Neuron (in vitro differentiated cells): ENCODE data around the gene NFATC1.

ENCODE experiments used
- H2AFZ ChIP-seq: one replicate; pipeline ENCODE4 v1.6.1; 2013; ENCODE audit warnings: low read depth, mild to moderate bottlenecking, inconsistent platforms, low read length, moderate library complexity
- H3K27me3 ChIP-seq: one replicate; pipeline ENCODE4 v1.6.1; 2013; ENCODE audit warnings: low read length; ENCODE audit not compliant: insufficient read depth
- H3K36me3 ChIP-seq: one replicate; pipeline ENCODE4 v1.6.1; 2013; ENCODE audit warnings: low read length; ENCODE audit not compliant: insufficient read depth
- H3K4me1 ChIP-seq: one replicate; pipeline ENCODE4 v1.6.1; 2013; ENCODE audit warnings: low read length; ENCODE audit not compliant: insufficient read depth
- H3K4me3 ChIP-seq: 2 replicates; pipeline ENCODE4 v1.5.1; 2013; ENCODE audit warnings: mild to moderate bottlenecking, low read length, moderate library complexity
- H3K9me3 ChIP-seq: one replicate; pipeline ENCODE4 v1.6.1; 2013; ENCODE audit warnings: low read length

Gene NFATC1

DNA sequence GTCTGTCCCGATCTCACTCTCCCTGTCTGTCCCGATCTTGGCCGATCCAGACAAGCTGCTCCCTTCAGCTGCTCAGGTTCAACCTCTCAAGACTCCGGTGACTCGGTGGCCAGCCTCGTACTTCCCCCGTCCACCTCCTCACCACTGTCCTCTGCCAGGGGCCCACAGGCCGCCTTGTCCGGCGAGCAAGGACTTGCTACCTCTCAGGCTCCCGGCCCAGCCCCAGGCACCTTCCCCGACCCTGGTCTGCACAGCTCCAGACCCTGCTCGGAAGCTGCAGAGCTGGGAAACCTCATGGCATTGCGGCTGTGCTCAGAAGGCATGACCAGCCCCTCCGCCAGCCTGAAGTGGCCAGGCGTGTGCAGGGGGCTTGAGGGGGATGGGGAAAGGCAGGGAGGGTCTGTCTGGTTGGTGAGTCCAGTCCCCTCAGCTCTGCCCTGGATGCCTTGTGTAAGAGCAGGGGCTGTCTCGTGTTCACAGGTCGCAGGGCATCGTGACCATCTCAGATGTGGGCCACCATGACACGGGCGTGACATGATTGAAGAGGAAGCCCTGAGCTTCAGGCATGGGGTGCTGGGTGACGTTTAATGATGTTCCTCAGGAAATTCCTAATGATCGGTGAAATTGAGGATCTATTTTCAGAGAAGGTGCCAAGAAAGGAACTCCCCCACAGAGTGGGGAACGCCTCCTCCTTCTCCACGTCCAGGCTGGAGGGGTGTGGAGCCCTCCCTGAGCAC, 162.6 kb downstream of the NFATC1 start:
- Histone ChIP-seq H3K27me3 (no peaks in the 10 kb centered on the region), H3K4me3 (no peak overlapping the region), H3K4me1 (no peaks in the 10 kb centered on the region), H3K9me3 (no peaks in the 10 kb centered on the region), H3K36me3 (no peaks in the 10 kb centered on the region), H2AFZ (no peak overlapping the region)

DNA sequence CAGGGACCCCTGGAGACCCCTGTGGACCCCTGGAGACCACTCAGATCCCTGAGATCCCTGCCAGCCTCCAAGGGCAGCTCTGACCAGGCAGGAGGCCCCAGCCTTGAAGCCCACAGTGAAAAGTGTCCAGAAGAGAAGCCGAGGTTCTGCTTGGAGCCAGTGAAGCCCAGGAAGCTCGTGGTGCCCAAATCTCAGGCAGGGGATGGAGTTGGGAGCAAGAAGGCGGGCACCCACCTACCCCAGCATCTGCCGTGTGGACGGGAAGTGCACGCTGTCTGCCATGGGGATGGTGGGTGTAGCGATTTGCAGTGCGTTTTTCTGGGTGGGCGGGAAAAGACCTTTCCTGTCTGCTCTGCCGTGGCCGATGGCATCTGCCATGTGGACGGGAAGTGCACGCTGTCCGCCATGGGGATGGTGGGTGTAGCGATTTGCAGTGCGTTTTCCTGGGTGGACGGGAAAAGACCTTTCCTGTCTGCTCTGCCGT, 163.2 kb downstream of the NFATC1 start:
- no peaks in the 10 kb centered on the region for H3K27me3 ChIP-seq
- no peak overlapping the region for H3K4me3 ChIP-seq
- no peak overlapping the region for H2AFZ ChIP-seq
- H3K36me3 ChIP-seq: no peaks in the 10 kb centered on the region
- no peaks in the 10 kb centered on the region for H3K4me1 ChIP-seq
- H3K9me3 ChIP-seq: no peaks in the 10 kb centered on the region

DNA sequence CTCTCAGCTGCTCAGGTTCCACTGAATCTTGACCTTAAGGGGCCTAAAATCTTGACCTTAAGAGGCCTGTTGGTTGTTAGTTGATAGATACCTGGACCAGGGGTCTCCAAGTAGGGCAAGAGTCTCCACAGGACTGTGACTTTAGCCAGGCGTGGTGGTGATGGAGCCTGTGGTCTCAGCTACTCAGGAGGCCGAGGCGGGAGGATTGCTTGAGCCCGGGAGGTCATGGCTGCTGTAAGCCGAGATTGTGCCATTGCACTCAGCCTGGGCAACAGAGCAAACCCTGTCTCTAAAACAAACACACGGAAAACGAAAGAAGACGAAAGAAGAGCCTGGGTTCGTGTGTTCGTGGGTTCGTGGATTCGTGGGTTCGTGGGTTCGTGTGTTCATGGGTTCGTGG, 163.7 kb downstream of the NFATC1 start:
- no peaks in the 10 kb centered on the region for H3K36me3 ChIP-seq
- H3K27me3 ChIP-seq: no peaks in the 10 kb centered on the region
- no peak overlapping the region for H2AFZ ChIP-seq
- H3K4me1 ChIP-seq: no peaks in the 10 kb centered on the region
- H3K9me3 ChIP-seq: no peaks in the 10 kb centered on the region
- no peak overlapping the region for H3K4me3 ChIP-seq

DNA sequence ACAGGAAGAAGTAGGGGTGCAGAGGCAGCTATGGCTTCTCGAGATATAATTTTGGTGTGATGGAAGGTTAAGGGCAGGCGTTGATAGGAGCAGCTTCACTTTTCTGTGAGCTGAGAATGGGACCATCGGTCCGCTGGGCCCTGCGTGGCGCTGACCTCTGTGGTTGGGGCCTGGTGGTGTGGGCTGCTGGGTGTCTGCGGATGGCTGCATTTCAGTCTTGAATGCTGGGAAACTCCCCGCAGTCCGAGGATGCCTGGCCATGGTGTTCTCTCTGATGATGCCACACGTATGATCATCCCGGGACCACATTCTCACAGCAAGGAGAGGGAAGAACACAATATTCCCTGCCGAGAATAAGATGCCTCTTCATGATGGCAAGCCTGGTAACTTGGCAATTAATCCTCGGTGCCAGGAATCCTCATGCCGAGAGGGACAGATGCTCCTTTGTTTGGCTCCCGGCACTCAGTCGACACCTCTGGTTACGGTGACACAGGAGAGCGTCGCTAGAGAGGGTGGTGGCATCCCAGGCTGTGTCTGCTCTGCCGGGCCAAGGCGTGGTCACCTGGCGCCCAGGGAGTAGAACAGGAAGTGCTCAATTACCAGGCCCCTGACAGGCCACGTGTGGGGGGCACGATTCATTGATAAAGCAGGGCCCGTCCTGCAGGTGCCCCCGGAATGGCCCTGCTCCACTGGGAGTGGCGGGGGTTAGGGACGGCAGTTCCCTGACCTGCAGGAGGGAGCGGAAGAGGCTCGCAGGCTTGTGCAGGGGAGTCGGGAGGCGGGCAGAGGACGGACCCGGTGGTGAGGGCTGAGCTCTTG, 164.5 kb downstream of the NFATC1 start:
- no peaks in the 10 kb centered on the region for H3K4me1 ChIP-seq
- no peak overlapping the region for H2AFZ ChIP-seq
- no peaks in the 10 kb centered on the region for H3K36me3 ChIP-seq
- H3K9me3 ChIP-seq: no peaks in the 10 kb centered on the region
- no peak overlapping the region for H3K4me3 ChIP-seq
- H3K27me3 ChIP-seq: no peaks in the 10 kb centered on the region

DNA sequence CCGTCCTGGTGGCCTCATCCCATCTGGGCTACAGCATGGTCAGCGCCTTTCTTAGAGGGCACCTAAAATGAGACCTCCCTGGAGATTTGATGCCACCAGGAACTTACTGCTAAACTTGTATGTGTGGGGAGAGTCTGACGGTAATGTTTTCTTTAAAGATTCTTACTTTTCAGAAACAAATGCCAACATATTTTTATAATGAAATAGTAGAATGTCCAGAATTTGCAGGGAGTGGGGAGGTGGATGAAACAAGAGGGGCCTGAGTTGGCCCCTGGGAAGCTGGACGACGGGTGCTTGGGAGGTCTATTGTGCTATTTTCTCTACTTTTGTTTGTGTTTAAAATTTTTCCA, 165.1 kb downstream of the NFATC1 start:
- Histone ChIP-seq H2AFZ (no peak overlapping the region), H3K27me3 (no peaks in the 10 kb centered on the region), H3K4me3 (no peak overlapping the region), H3K36me3 (no peaks in the 10 kb centered on the region), H3K4me1 (no peaks in the 10 kb centered on the region), H3K9me3 (no peaks in the 10 kb centered on the region)

DNA sequence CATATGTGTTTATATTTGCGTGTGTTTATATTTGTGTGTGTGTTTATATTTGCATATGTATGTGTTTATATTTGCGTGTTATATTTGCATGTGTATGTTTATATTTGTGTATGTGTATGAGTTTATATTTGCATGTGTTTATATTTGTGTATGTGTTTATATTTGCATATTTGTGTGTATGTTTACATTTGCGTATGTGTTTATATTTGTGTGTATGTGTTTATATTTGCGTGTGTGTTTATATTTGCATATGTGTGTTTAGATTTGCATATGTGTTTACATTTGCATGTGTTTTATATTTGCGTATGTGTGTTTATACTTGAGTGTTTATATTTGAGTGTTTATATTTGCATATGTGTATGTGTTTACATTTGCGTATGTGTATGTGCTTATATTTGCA, 168.2 kb downstream of the NFATC1 start:
- H3K9me3 ChIP-seq: no peaks in the 10 kb centered on the region
- peaks cover 8% of the 10 kb centered on the region for H3K4me1 ChIP-seq
- no peaks in the 10 kb centered on the region for H3K27me3 ChIP-seq
- no peaks in the 10 kb centered on the region for H3K36me3 ChIP-seq
- no peak overlapping the region for H3K4me3 ChIP-seq
- H2AFZ ChIP-seq: no peak overlapping the region

DNA sequence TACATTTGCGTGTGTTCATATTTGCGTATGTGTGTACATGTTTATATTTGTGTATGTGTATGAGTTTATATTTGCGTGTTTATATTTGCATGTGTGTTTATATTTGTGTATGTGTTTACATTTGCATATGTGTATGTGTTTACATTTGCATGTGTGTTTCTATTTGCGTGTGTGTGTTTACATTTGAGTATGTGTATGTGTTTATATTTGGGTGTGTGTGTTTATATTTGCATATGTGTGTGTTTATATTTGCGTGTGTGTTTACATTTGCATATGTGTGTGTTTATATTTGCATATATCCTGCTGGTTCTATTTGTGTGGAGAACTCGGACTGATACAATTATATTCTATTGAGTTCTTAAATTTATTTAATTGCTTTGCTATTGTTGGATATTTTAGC, 168.7 kb downstream of the NFATC1 start:
- H2AFZ ChIP-seq: no peak overlapping the region
- no peaks in the 10 kb centered on the region for H3K9me3 ChIP-seq
- no peaks in the 10 kb centered on the region for H3K27me3 ChIP-seq
- no peaks in the 10 kb centered on the region for H3K36me3 ChIP-seq
- peaks cover 8% of the 10 kb centered on the region for H3K4me1 ChIP-seq
- no peak overlapping the region for H3K4me3 ChIP-seq

DNA sequence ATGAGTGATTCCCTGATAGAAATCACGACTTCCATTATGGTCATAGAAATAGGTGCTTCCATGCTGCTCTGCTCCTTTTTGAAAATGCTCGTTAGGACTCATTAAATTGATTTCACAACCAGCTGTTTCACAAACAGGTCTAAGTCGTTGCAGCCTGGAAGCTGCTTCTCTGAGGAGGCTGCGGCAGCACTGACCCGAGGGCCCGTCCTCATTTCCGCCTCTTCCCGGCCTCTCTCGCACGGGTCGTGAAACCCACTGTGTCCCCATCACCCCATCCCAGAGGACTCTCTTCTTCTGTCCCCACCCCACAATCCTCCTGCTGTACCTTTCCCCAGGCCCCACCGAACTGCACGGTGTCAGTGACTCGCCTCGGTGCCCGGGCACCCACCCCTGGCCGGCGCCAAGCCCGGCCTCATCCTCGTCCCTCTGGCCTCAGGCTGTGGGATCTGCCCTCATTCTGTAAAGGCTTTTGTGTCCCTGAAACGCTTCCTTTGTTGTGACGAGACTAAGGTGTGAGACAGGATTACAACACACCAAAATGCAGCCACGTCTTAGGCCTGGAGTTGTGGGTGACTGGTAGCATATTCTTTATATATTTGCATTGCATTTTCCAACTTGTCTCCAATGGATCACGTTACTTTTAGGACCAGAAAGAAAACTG, 171.2 kb downstream of the NFATC1 start:
- H3K4me1 ChIP-seq: peaks cover 8% of the 10 kb centered on the region
- no peak overlapping the region for H2AFZ ChIP-seq
- H3K9me3 ChIP-seq: peaks cover under 1% of the 10 kb centered on the region
- H3K27me3 ChIP-seq: peaks cover 5% of the 10 kb centered on the region
- H3K36me3 ChIP-seq: no peaks in the 10 kb centered on the region
- H3K4me3 ChIP-seq: no peak overlapping the region

DNA sequence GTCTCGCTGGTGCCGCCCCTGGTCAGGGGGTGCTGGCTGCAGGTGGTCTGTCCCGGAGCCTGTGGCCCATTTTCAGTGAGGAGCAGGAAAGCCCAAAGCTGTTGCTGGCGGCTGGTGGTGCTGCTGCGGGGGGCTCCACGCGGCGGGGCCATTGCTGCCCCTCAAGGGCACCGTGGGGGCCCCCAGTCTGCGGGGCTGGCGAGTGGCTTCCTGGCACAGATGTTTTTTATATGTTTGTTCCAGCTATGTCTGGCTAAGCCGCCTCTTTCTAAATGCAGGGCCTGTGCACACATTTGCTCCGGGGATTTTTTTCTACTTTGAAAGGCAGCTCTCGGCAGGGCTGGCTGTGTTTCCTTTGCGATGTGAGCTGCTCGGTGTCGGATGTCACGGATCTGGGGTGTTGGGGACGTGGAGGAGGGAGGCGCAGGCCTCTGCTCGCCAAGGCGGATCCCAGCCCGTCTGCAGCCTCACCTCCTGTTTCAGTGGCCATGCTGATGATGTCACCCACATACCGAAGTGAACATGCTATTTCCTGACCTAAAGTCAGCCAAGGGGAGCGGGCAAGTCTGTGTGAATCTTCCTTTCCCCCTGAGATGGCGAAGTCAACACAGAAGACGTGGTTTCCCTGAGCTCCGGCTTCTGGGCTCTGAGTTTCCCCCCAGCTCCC, 171.9 kb downstream of the NFATC1 start:
- Histone ChIP-seq H3K27me3 (peaks cover 5% of the 10 kb centered on the region), H2AFZ (peak overlapping the region; percentile 68), H3K36me3 (no peaks in the 10 kb centered on the region), H3K4me3 (no peak overlapping the region), H3K4me1 (peaks cover 8% of the 10 kb centered on the region), H3K9me3 (peaks cover 3% of the 10 kb centered on the region)

DNA sequence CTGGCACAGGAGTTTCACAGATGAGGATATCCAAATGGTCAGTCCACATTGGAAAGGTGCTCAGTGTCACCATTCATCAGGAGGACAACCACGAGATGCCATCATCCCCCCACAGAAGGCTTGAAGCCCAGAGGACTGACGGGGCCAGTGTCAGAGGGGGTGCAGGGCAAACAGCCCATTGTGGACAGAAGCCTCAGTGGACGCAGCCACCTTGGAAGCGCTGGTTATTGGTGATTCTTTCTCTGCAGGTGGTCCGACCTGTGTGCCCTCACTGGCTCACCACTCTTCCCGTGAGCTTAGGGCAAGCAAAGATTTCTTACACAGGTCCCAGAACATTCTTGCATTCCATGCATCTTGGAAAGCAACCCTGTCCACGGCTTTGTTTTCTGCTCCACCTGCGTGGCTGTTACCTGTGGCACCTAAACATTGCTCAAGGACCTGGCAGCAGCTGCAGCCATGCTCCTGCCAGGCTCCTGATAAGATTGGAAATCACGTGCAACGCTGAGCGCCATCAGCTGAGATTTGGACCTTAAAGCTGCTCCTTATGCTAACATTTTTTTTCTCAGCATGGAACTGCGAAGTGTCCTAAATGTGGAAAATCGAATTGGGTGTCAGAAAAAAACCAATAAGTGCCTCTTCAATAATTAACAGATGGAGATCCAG, 172.9 kb downstream of the NFATC1 start:
- H2AFZ ChIP-seq: no peak overlapping the region
- H3K9me3 ChIP-seq: peaks cover 7% of the 10 kb centered on the region
- no peak overlapping the region for H3K4me3 ChIP-seq
- no peaks in the 10 kb centered on the region for H3K36me3 ChIP-seq
- peaks cover 5% of the 10 kb centered on the region for H3K27me3 ChIP-seq
- H3K4me1 ChIP-seq: peaks cover 8% of the 10 kb centered on the region

DNA sequence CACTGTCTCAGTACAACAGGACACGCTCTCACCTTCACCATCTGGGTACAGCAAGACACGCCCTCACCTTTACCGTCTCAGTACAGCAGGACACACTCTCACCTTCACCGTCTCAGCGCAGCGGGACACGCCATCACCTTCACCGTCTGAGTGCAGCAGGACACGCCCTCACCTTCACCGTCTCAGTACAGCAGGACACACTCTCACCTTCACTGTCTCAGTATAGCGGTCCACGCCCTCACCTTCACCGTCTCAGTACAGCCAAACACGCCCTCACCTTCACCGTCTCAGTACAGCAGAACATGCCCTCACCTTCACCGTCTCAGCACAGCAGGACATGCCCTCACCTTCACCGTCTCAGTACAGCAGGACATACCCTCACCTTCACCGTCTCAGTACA, 174.0 kb downstream of the NFATC1 start:
- peaks cover 5% of the 10 kb centered on the region for H3K27me3 ChIP-seq
- no peak overlapping the region for H2AFZ ChIP-seq
- peaks cover 8% of the 10 kb centered on the region for H3K4me1 ChIP-seq
- H3K4me3 ChIP-seq: no peak overlapping the region
- H3K36me3 ChIP-seq: no peaks in the 10 kb centered on the region
- H3K9me3 ChIP-seq: peaks cover 13% of the 10 kb centered on the region

DNA sequence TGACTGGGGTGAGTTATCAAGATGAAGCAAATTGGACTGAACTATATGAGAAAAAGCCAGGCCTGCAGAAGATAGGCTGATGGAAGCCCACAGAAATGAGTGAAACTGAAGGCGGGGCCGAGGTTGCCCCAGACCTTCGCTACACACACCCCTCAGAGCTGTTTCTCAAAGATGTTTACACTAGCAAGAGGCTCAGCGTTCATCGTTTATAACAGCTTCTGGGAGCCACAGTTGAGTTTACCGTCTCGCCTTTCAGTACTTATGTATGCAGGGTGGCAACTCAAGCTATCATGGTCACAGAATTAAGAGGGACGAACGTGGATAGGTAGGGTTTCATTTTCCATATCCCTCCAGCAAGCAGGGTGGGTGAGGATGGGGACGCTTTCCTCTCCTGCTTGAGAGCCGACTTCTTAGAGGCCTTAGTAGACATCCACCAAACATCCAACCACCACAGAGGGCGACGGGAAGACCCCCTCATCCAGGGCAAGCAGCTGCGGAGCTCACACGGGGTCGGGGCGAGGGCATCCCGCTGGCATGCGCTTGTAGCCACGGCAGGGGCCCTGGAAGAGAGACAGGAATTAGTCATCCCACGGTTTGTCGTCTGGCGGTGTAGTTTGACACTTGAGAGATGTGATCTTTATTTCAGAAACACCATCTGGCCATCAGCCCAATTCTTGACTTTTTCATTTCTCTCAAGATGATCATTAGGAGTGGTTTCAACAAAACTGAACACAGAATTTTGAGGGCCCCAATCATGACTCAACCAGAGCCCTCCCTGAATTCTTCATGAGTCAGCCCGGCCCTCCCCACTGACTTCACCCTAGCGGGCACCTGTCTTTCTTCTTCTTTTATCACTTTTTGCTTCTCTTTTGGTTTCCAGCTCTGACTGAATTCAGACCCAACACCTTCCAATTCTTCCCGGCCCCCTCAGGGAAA, 174.8 kb downstream of the NFATC1 start:
- peaks cover 5% of the 10 kb centered on the region for H3K27me3 ChIP-seq
- H3K4me1 ChIP-seq: peaks cover 8% of the 10 kb centered on the region
- H2AFZ ChIP-seq: no peak overlapping the region
- no peaks in the 10 kb centered on the region for H3K36me3 ChIP-seq
- H3K9me3 ChIP-seq: peaks cover 13% of the 10 kb centered on the region
- H3K4me3 ChIP-seq: no peak overlapping the region
